Loucy (cell line): ENCODE data around the gene GBF1.

Source experiments
- EZH2phosphoT487 ChIP-seq: fragments of 200-600 bp; IDR thresholded peaks from 2 replicates; pipeline ENCODE4 v1.6.1; 2018; ENCODE audit warnings: antibody characterized with exemption, mild to moderate bottlenecking, moderate library complexity, borderline replicate concordance
- TF ChIP-seq, protein P1 (sequence below): fragments of 200-600 bp; sonication (generic); conservative IDR thresholded peaks from 2 replicates; pipeline ENCODE4 v1.5.1; 2014; ENCODE audit warnings: mild to moderate bottlenecking, antibody characterized with exemption, low read length

DNA sequence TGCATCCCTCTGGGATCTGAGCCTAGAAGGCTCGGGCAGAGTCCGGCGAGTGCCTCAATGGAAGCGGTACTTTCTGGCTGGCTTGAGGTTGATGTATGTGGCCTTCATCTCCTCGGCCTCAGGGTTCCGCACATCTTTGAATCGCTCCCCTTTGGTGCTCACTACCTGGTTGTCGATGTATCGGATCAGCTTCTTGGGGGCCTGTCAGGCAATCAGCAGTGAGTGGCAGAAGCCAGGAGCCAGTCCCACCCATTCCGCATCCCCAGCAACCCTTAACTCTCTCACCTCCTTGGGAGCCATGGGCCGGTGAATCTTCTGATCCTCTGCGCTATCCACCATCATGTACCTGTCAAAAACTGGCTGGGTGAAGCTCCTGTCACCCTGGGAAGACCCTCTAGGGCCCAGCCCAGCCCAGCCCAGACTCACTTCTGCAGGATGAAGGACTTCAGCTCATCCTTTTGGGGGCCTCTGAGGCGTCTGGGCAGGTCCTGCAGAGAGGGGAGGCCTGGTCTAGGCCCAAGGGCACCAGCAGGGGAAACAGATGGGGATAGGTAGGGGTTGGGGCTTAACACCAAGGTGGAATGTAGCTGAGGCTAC, 178.1 kb downstream of the GBF1 start:
- TF ChIP-seq, protein P1, sequence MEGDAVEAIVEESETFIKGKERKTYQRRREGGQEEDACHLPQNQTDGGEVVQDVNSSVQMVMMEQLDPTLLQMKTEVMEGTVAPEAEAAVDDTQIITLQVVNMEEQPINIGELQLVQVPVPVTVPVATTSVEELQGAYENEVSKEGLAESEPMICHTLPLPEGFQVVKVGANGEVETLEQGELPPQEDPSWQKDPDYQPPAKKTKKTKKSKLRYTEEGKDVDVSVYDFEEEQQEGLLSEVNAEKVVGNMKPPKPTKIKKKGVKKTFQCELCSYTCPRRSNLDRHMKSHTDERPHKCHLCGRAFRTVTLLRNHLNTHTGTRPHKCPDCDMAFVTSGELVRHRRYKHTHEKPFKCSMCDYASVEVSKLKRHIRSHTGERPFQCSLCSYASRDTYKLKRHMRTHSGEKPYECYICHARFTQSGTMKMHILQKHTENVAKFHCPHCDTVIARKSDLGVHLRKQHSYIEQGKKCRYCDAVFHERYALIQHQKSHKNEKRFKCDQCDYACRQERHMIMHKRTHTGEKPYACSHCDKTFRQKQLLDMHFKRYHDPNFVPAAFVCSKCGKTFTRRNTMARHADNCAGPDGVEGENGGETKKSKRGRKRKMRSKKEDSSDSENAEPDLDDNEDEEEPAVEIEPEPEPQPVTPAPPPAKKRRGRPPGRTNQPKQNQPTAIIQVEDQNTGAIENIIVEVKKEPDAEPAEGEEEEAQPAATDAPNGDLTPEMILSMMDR: no peak
- TF ChIP-seq EZH2phosphoT487: no peak
